ENCODE measurements around the gene EDIL3.

- TF ChIP-seq, protein P1, sequence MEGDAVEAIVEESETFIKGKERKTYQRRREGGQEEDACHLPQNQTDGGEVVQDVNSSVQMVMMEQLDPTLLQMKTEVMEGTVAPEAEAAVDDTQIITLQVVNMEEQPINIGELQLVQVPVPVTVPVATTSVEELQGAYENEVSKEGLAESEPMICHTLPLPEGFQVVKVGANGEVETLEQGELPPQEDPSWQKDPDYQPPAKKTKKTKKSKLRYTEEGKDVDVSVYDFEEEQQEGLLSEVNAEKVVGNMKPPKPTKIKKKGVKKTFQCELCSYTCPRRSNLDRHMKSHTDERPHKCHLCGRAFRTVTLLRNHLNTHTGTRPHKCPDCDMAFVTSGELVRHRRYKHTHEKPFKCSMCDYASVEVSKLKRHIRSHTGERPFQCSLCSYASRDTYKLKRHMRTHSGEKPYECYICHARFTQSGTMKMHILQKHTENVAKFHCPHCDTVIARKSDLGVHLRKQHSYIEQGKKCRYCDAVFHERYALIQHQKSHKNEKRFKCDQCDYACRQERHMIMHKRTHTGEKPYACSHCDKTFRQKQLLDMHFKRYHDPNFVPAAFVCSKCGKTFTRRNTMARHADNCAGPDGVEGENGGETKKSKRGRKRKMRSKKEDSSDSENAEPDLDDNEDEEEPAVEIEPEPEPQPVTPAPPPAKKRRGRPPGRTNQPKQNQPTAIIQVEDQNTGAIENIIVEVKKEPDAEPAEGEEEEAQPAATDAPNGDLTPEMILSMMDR (conservative IDR thresholded peaks at IDR 0.05 in 1 of 2, IDR thresholded peaks at IDR 0.05 in 1 of 2; ENCODE audit: extremely low read depth in 1 of 2, insufficient read depth in 1 of 2, low read depth in 1 of 2, low read length in 2 of 2), result no peak
- no peak for TF ChIP-seq EZH2 (IDR thresholded peaks at IDR 0.05; ENCODE audit: borderline replicate concordance, low read length)
These were observed 111.7 kb downstream of the EDIL3 start for GRCh38 chr5:84272771-84273516.
